GM18499 (cell line): ENCODE measurements around the gene TMED10.

Experiments used
- ATAC-seq: cut with Tn5 transposase; IDR thresholded peaks from one replicate; pipeline ENCODE4 v1.9.1; 2021; ENCODE audit warnings: moderate number of reproducible peaks; ENCODE audit not compliant: insufficient read depth, unreplicated experiment

TMED10 gene

DNA sequence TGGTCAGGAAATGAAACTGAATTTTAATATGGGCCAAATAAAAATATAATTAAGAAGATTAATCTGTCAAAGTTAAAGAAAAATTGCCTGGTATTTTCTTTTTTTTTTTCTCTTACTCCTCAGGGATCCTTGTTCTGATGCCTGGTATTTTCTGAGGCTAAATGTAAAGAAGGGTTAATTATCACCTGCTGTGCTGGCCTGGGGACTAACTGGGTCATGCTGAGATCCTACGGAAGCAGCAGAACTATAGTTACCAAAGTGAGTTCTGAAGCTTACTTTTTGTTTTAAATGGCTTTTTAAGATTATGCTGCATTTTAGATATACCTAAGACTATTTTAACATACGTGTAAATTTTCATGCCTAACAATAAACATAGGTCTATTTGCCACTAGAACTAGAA, 83.7 kb downstream of the TMED10 start:
- no peak for ATAC-seq

GRCh38 chr14:75091251-75091650, 85.2 kb downstream of the TMED10 start:
- ATAC-seq: no peak

- ATAC-seq: no peak
Observed at GRCh38 chr14:75090353-75090752, 86.1 kb downstream of the TMED10 start.

- ATAC-seq: no peak
Observed at GRCh38 chr14:75088566-75089373, 87.6 kb downstream of the TMED10 start.

DNA sequence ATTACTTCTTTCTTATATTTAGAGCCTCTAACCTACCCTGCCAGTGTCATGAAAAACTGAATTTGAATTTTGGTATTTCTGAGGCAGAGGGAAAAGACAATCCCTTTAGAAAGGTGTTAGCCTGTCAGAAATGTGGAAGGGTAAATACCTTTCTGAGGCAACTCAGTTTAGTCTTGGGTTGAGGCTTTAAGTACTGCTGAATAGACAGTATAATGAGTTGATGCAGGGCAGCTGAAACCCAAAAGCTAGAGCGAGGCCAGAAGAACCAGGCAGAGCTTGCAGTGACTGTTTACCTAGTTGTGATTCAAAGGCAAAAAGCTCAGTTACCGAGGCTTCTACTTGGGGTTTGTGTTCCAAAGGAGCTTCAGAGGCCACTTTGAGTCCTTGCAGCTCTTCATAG, 88.3 kb downstream of the TMED10 start:
- no peak for ATAC-seq

DNA sequence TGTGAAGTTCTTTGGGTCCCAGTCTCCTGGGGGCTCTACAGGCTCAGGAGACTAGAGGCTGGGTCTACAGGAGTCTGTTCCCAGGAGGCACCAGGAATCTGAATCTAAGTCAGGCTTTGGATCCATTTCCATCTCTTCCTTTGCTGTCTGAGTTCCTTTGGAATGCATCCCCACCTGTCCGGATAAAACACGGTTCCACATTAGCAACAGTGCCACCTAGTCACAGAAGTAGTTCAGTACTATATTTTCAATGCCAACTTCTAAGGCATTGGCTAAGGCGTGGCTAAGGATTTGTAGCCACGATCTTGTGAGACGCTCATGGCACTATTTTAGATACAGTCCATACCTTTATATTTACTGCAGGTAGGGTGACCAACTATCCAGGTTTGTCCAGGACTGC, 91.9 kb downstream of the TMED10 start:
- no peak for ATAC-seq

GRCh38 chr14:75083271-75083670, 93.1 kb downstream of the TMED10 start:
- ATAC-seq: no peak

DNA sequence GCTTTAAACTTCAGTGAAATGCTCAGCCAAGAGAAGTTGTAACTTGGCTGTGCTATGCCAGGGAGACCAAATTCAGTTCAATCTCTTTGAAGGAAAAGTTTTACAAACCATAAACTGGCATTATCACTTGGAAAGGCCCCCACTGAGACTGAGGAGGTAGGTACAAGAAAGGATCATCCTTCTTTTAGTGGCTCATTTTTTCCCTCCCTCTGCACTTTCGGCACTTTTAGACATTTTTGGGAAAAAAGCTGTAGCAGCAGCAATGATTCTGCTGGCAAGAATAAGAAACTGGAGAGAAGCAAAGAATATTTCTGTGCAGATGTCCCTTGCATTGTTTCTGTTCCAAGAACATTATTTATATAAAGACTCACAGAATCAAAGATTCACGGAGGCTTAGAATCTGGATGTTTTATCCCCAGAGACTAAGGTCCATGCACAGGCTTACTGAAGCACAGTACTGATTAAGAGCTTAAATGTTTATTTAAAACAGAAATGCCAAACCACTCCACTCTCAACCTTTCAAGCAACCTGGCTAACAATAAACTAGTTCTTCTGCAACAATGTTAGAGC, 94.7 kb downstream of the TMED10 start:
- ATAC-seq: no peak
